ENCODE measurements around the gene RPL32. TPM values are rescaled to one million over a fixed set of nuclear protein-coding genes. Genes with fewer than 3 reads are reported as not detected.
"Not testable (repeated sequence)": the region's sequence is repeated elsewhere in the genome, so short reads cannot be mapped to it uniquely, and the experiment has no call there.

RPL32 gene
- total RNA-seq, 2 experiments from 2014 or later = 3,385 to 3,704 TPM

GRCh38 chr3:12861611-12862010, 20.2 kb upstream of the RPL32 start:
- H3K4me3 Mint-ChIP-seq = no peak overlapping the region
- peaks cover 8% of the 10 kb centered on the region for H3K9me3 Mint-ChIP-seq
- H3K36me3 Mint-ChIP-seq (ENCODE audit: low read depth) = no peaks in the 10 kb centered on the region
- CTCF ChIA-PET = interaction anchor here (0.6 to 1.1 kb wide), 2 partner anchors 20 to 31 kb away, joined by 3 read pairs; partner anchors contain the start of gene RPL32
- peaks cover 3% of the 10 kb centered on the region for H3K27me3 Mint-ChIP-seq (ENCODE audit: low read depth)
- no peaks in the 10 kb centered on the region for H3K4me1 Mint-ChIP-seq (ENCODE audit: low read depth)
- intact Hi-C loops (cut with micrococcal nuclease) = no loop called here
- no peak for DNase-seq
- H3K27ac Mint-ChIP-seq = no peak overlapping the region

GRCh38 chr3:12859840-12860239, 18.5 kb upstream of the RPL32 start:
- intact Hi-C loops (cut with micrococcal nuclease) = no loop called here
- H3K27ac Mint-ChIP-seq = no peak overlapping the region
- peaks cover 3% of the 10 kb centered on the region for H3K9me3 Mint-ChIP-seq
- H3K4me1 Mint-ChIP-seq (ENCODE audit: low read depth) = no peaks in the 10 kb centered on the region
- no peaks in the 10 kb centered on the region for H3K27me3 Mint-ChIP-seq (ENCODE audit: low read depth)
- no peak overlapping the region for H3K4me3 Mint-ChIP-seq
- H3K36me3 Mint-ChIP-seq (ENCODE audit: low read depth) = no peaks in the 10 kb centered on the region
- no peak for DNase-seq
- CTCF ChIA-PET = interaction anchor here (2.0 kb wide), 1 partner anchor 8 kb away, joined by 10 read pairs; no protein-coding TSS in a partner anchor

- no peak overlapping the region for H3K4me3 Mint-ChIP-seq
- no peak overlapping the region for H3K27ac Mint-ChIP-seq
- no peaks in the 10 kb centered on the region for H3K9me3 Mint-ChIP-seq
- no peaks in the 10 kb centered on the region for H3K36me3 Mint-ChIP-seq (ENCODE audit: low read depth)
- CTCF ChIA-PET = interaction anchor here (1.3 kb wide), 1 partner anchor 15 kb away, joined by 4 read pairs; the partner anchor contains the start of gene RPL32
- no peaks in the 10 kb centered on the region for H3K4me1 Mint-ChIP-seq (ENCODE audit: low read depth)
- intact Hi-C loops (cut with micrococcal nuclease) = no loop called here
- DNase-seq = no peak
- H3K27me3 Mint-ChIP-seq (ENCODE audit: low read depth) = no peaks in the 10 kb centered on the region
Measured at GRCh38 chr3:12856626-12857025, 15.3 kb upstream of the RPL32 start.

- no peak for DNase-seq
- H3K27ac Mint-ChIP-seq = no peak overlapping the region
- no peak overlapping the region for H3K4me3 Mint-ChIP-seq
- CTCF ChIA-PET = interaction anchor here (1.1 to 1.9 kb wide), 2 partner anchors 13 to 44 kb away, joined by 3 to 7 read pairs; partner anchors contain the start of gene RPL32
- H3K9me3 Mint-ChIP-seq = no peaks in the 10 kb centered on the region
- H3K4me1 Mint-ChIP-seq (ENCODE audit: low read depth) = no peaks in the 10 kb centered on the region
- H3K36me3 Mint-ChIP-seq (ENCODE audit: low read depth) = no peaks in the 10 kb centered on the region
- no peaks in the 10 kb centered on the region for H3K27me3 Mint-ChIP-seq (ENCODE audit: low read depth)
- intact Hi-C loops (cut with micrococcal nuclease) = no loop called here
Measured at GRCh38 chr3:12854565-12854964, 13.2 kb upstream of the RPL32 start.

GRCh38 chr3:12853847-12854246, 12.5 kb upstream of the RPL32 start:
- H3K9me3 Mint-ChIP-seq; DNase-seq; H3K27me3 Mint-ChIP-seq (ENCODE audit: low read depth); H3K27ac Mint-ChIP-seq; H3K36me3 Mint-ChIP-seq (ENCODE audit: low read depth); H3K4me3 Mint-ChIP-seq; intact Hi-C loops (cut with micrococcal nuclease); H3K4me1 Mint-ChIP-seq (ENCODE audit: low read depth): not testable (repeated sequence)
- CTCF ChIA-PET = interaction anchor here (1.9 kb wide), 1 partner anchor 12 kb away, joined by 7 read pairs; the partner anchor contains the start of gene RPL32

GRCh38 chr3:12852201-12852600, 10.8 kb upstream of the RPL32 start:
- DNase-seq = no peak
- Mint-ChIP-seq H3K4me1 (ENCODE audit: low read depth) (no peaks in the 10 kb centered on the region), H3K27me3 (ENCODE audit: low read depth) (no peaks in the 10 kb centered on the region), H3K36me3 (ENCODE audit: low read depth) (no peaks in the 10 kb centered on the region), H3K4me3 (no peak overlapping the region), H3K9me3 (no peaks in the 10 kb centered on the region), H3K27ac (no peak overlapping the region)
- CTCF ChIA-PET = interaction anchor here (0.8 to 1.3 kb wide), 2 partner anchors 10 to 13 kb away, joined by 4 to 5 read pairs; partner anchors contain the start of gene RPL32
- intact Hi-C loops (cut with micrococcal nuclease) = no loop called here

- H3K9me3 Mint-ChIP-seq = peaks cover 4% of the 10 kb centered on the region
- H3K27me3 Mint-ChIP-seq (ENCODE audit: low read depth) = no peaks in the 10 kb centered on the region
- no peak overlapping the region for H3K4me3 Mint-ChIP-seq
- intact Hi-C loops (cut with micrococcal nuclease) = loop anchor here (10.0 kb wide), 1 partner anchor 219 kb away; no protein-coding TSS in a partner anchor
- peaks cover 9% of the 10 kb centered on the region for H3K4me1 Mint-ChIP-seq (ENCODE audit: low read depth)
- CTCF ChIA-PET = interaction anchor here (0.7 kb wide), 1 partner anchor 52 kb away, joined by 3 read pairs; no protein-coding TSS in a partner anchor
- H3K27ac Mint-ChIP-seq = no peak overlapping the region
- peaks cover 7% of the 10 kb centered on the region for H3K36me3 Mint-ChIP-seq (ENCODE audit: low read depth)
- DNase-seq = no peak
Measured at GRCh38 chr3:12845811-12846210, 4.4 kb upstream of the RPL32 start.

GRCh38 chr3:12842469-12842868, 1.1 kb upstream of the RPL32 start:
- no peak overlapping the region for H3K27ac Mint-ChIP-seq
- intact Hi-C loops (cut with micrococcal nuclease) = loop anchor here (5.0 to 10.0 kb wide), 3 partner anchors 222 to 1335 kb away; partner anchors contain the start of genes LSM3, TAMM41 and XPC

GRCh38 chr3:12841970-12842328, 584 bp upstream of the RPL32 start:
- H3K27me3 Mint-ChIP-seq (ENCODE audit: low read depth) = no peaks in the 10 kb centered on the region
- H3K27ac Mint-ChIP-seq = peak overlapping the region; percentile 99
- intact Hi-C loops (cut with micrococcal nuclease) = loop anchor here (1.0 to 10.0 kb wide), 10 partner anchors 32 to 1335 kb away; partner anchors contain the start of genes LSM3, MKRN2, RAF1 and TAMM41
- H3K4me3 Mint-ChIP-seq = peak overlapping the region; percentile 96
- no peak for DNase-seq
- H3K9me3 Mint-ChIP-seq = peaks cover 3% of the 10 kb centered on the region
- H3K36me3 Mint-ChIP-seq (ENCODE audit: low read depth) = peaks cover 46% of the 10 kb centered on the region
- peaks cover 45% of the 10 kb centered on the region for H3K4me1 Mint-ChIP-seq (ENCODE audit: low read depth)
- CTCF ChIA-PET = interaction anchor here (0.7 to 3.7 kb wide), 24 partner anchors 9 to 704 kb away, joined by 3 to 19 read pairs (median 4); no protein-coding TSS in a partner anchor

More at GRCh38 chr3:12842469-12842868, 1.1 kb upstream of the RPL32 start:
- Mint-ChIP-seq H3K4me1 (ENCODE audit: low read depth) (peaks cover 40% of the 10 kb centered on the region), H3K36me3 (ENCODE audit: low read depth) (peaks cover 41% of the 10 kb centered on the region), H3K27me3 (ENCODE audit: low read depth) (no peaks in the 10 kb centered on the region), H3K4me3 (no peak overlapping the region), H3K9me3 (peaks cover 4% of the 10 kb centered on the region)
- DNase-seq = no peak
- CTCF ChIA-PET = interaction anchor here (0.7 to 3.7 kb wide), 15 partner anchors 10 to 153 kb away, joined by 3 to 19 read pairs (median 5); no protein-coding TSS in a partner anchor

GRCh38 chr3:12840591-12841148, 695 bp downstream of the RPL32 start:
- Mint-ChIP-seq H3K27ac (peak overlapping the region; percentile 99), H3K27me3 (ENCODE audit: low read depth) (no peaks in the 10 kb centered on the region)

GRCh38 chr3:12840148-12840547, 1.2 kb downstream of the RPL32 start:
- Mint-ChIP-seq H3K36me3 (ENCODE audit: low read depth) (peaks cover 62% of the 10 kb centered on the region), H3K4me3 (peak overlapping the region; percentile 96), H3K4me1 (ENCODE audit: low read depth) (peaks cover 48% of the 10 kb centered on the region), H3K27ac (peak overlapping the region; percentile 99)
- CTCF ChIA-PET = interaction anchor here (2.4 to 2.9 kb wide), 2 partner anchors 51 to 155 kb away, joined by 10 to 15 read pairs; no protein-coding TSS in a partner anchor
- not testable (repeated sequence) for DNase-seq; H3K27me3 Mint-ChIP-seq (ENCODE audit: low read depth); H3K9me3 Mint-ChIP-seq
- intact Hi-C loops (cut with micrococcal nuclease) = loop anchor here (2.0 to 10.0 kb wide), 5 partner anchors 53 to 1337 kb away; partner anchors contain the start of genes LSM3, TAMM41 and XPC

More at GRCh38 chr3:12840591-12841148, 695 bp downstream of the RPL32 start:
- no peaks in the 10 kb centered on the region for H3K9me3 Mint-ChIP-seq
- peaks cover 59% of the 10 kb centered on the region for H3K36me3 Mint-ChIP-seq (ENCODE audit: low read depth)
- intact Hi-C loops (cut with micrococcal nuclease) = loop anchor here (1.0 to 10.0 kb wide), 10 partner anchors 30 to 1337 kb away; partner anchors contain the start of genes LSM3, MKRN2, RAF1 and TAMM41
- peaks cover 50% of the 10 kb centered on the region for H3K4me1 Mint-ChIP-seq (ENCODE audit: low read depth)
- H3K4me3 Mint-ChIP-seq = peak overlapping the region; percentile 96
- no peak for DNase-seq
- CTCF ChIA-PET = interaction anchor here (0.6 to 2.9 kb wide), 9 partner anchors 8 to 357 kb away, joined by 3 to 15 read pairs (median 7); partner anchors contain the start of gene TSEN2

- Mint-ChIP-seq H3K36me3 (ENCODE audit: low read depth) (peaks cover 63% of the 10 kb centered on the region), H3K27me3 (ENCODE audit: low read depth) (no peaks in the 10 kb centered on the region), H3K27ac (peak overlapping the region; percentile 99), H3K4me1 (ENCODE audit: low read depth) (peaks cover 48% of the 10 kb centered on the region), H3K4me3 (peak overlapping the region; percentile 96), H3K9me3 (no peaks in the 10 kb centered on the region)
- CTCF ChIA-PET = no interaction called here
- intact Hi-C loops (cut with micrococcal nuclease) = no loop called here
- DNase-seq = no peak
Measured at GRCh38 chr3:12839156-12839946, 2.0 kb downstream of the RPL32 start.
